K562 (cell line): ENCODE measurements around the gene CARMIL1. TPM values are rescaled to one million over a fixed set of nuclear protein-coding genes. Genes with fewer than 3 reads are reported as not detected.

ENCODE experiments used
- ATAC-seq: fragments of 200-7000 bp; cut with Tn5 transposase; 3 replicates; pipeline ENCODE4 v1.9.1; 2020; ENCODE audit warnings: moderate library complexity
- BruUV-seq: library from RNA; stranded (reverse); fragments of 400-500 nt; replicated peaks from 2 replicates; lab custom pipeline; 2021; lab: Mats Ljungman, UMichigan
- CTCF ChIA-PET: fragments of 300-600 bp; formaldehyde crosslinking; extraction: SDS; loops from one replicate; lab custom pipeline; 2021; ENCODE audit warnings: low intra/inter-chr PET ratio; lab: Yijun Ruan, JAX
- POLR2A ChIA-PET: fragments of 300-600, 350-650 bp; sonication (Branson Sonifier 250); formaldehyde crosslinking; extraction: SDS; loops from one replicate; lab custom pipeline; 2021; ENCODE audit warnings: antibody characterized with exemption, inconsistent platforms; lab: Yijun Ruan, JAX
- DNase-seq, 4 experiments: peaks; one replicate each; pipeline versions ENCODE4 v3.0.0 to v3.0.0-alpha.2; 2011 to 2018; ENCODE audit warnings: low spot score in 3 of 4, mixed read lengths in 3 of 4; ENCODE audit errors: extremely low read depth in 1 of 4
- FAIRE-seq: peaks from 2 replicates; lab custom pipeline; 2011; peaks lifted over from hg19 to GRCh38; lab: Jason Lieb, UNC
- H2AFZ ChIP-seq: 2 replicates; pipeline ENCODE4 v1.6.0; 2011; ENCODE audit warnings: low read depth, low read length, control low read depth, inconsistent platforms
- H3K27ac ChIP-seq: fragments of 200-600 bp; 3 replicates; pipeline ENCODE4 v1.8.0; 2011; ENCODE audit warnings: low read depth, mild to moderate bottlenecking, control low read depth, inconsistent platforms, low read length, moderate library complexity, mixed read lengths; ENCODE audit errors: extremely low read depth
- H3K27me3 ChIP-seq, 2 experiments: fragments of 300-600 bp in 1 of 2; 2 replicates in 1 of 2; 3 replicates in 1 of 2; pipeline versions ENCODE4 v1.6.0 to v1.8.0; 2011; ENCODE audit warnings: inconsistent platforms in 2 of 2, low read length in 2 of 2, mild to moderate bottlenecking in 1 of 2, mixed read lengths in 1 of 2, moderate library complexity in 1 of 2; ENCODE audit not compliant: control insufficient read depth in 2 of 2, insufficient read depth in 2 of 2
- H3K36me3 ChIP-seq: fragments of 300-600 bp; 3 replicates; pipeline ENCODE4 v1.8.0; 2011; ENCODE audit warnings: mild to moderate bottlenecking, low read length, inconsistent platforms; ENCODE audit not compliant: control insufficient read depth, insufficient read depth
- H3K4me1 ChIP-seq, 2 experiments: fragments of 200-600 bp in 1 of 2; replicated peaks in 1 of 2; 2 replicates in 1 of 2; 3 replicates in 1 of 2; pipeline versions ENCODE4 v1.5.1 to v1.8.0; 2011; ENCODE audit warnings: inconsistent platforms in 2 of 2, low read length in 2 of 2, mild to moderate bottlenecking in 1 of 2, mixed read lengths in 1 of 2, moderate library complexity in 1 of 2; ENCODE audit not compliant: control insufficient read depth in 2 of 2, insufficient read depth in 2 of 2
- H3K4me2 ChIP-seq: 2 replicates; pipeline ENCODE4 v1.6.1; 2011; ENCODE audit warnings: low read length, control low read depth, inconsistent platforms, mixed read lengths; ENCODE audit not compliant: insufficient read depth
- H3K4me3 ChIP-seq: fragments of 200-600 bp; sonication (generic), shearing (Covaris generic); 2 replicates; pipeline ENCODE4 v1.5.1; 2016; ENCODE audit warnings: control low read depth, inconsistent platforms
- H3K79me2 ChIP-seq: fragments of 200-600 bp; 3 replicates; pipeline ENCODE4 v1.8.0; 2011; ENCODE audit warnings: low read length, inconsistent platforms; ENCODE audit not compliant: control insufficient read depth, insufficient read depth
- H3K9ac ChIP-seq, 2 experiments: 2 replicates each; pipeline versions ENCODE4 v1.6.0 to v1.6.1; 2011; ENCODE audit warnings: low read depth in 2 of 2, low read length in 2 of 2, control low read depth in 1 of 2, inconsistent platforms in 1 of 2, mild to moderate bottlenecking in 1 of 2, mixed read lengths in 1 of 2; ENCODE audit not compliant: insufficient read depth in 1 of 2
- H3K9me1 ChIP-seq: one replicate; pipeline ENCODE4 v1.6.0; 2011; ENCODE audit warnings: inconsistent platforms, mild to moderate bottlenecking, low read length, moderate library complexity; ENCODE audit not compliant: control insufficient read depth, insufficient read depth
- H3K9me3 ChIP-seq: replicated peaks from 2 replicates; pipeline ENCODE4 v1.5.1; 2011; ENCODE audit warnings: low read depth, low read length, inconsistent platforms; ENCODE audit not compliant: control insufficient read depth, insufficient read depth
- H4K20me1 ChIP-seq: replicated peaks from 2 replicates; pipeline ENCODE4 v1.6.1; 2011; ENCODE audit warnings: low read length, inconsistent platforms, mixed read lengths; ENCODE audit not compliant: control insufficient read depth, insufficient read depth
- BCOR ChIP-seq: fragments of 450-650 bp; IDR thresholded peaks from 2 replicates; pipeline ENCODE4 v1.6.1; 2016
- HDAC1 ChIP-seq, 2 experiments: fragments of 450-650 bp; IDR thresholded peaks; 2 replicates each; pipeline ENCODE4 v1.6.1; 2016 to 2017; ENCODE audit warnings: inconsistent platforms in 1 of 2, mild to moderate bottlenecking in 1 of 2, moderate library complexity in 1 of 2
- JUN ChIP-seq, 2 experiments: sonication (generic) in 1 of 2; formaldehyde crosslinking in 1 of 2; IDR thresholded peaks; 2 replicates each; pipeline versions ENCODE4 v1.6.1 to v1.8.0; 2012 to 2022; ENCODE audit warnings: borderline replicate concordance in 2 of 2, mild to moderate bottlenecking in 2 of 2, improper control_type of control experiment in 1 of 2, low read depth in 1 of 2, low read length in 1 of 2, missing genetic modification reagents in 1 of 2
- MEF2D ChIP-seq: conservative IDR thresholded peaks from 2 replicates; pipeline ENCODE4 v1.6.1; 2016; ENCODE audit warnings: low read depth, missing genetic modification characterization, missing compliant biosample characterization
- MXI1 ChIP-seq: IDR thresholded peaks from 2 replicates; pipeline ENCODE4 v1.6.1; 2011; ENCODE audit warnings: low read depth, mild to moderate bottlenecking, improper control_type of control experiment, low read length
- PYGO2 ChIP-seq: fragments of 450-650 bp; IDR thresholded peaks from 2 replicates; pipeline ENCODE4 v1.6.1; 2016; ENCODE audit warnings: mild to moderate bottlenecking, missing genetic modification characterization, moderate library complexity, missing compliant biosample characterization
- RBFOX2 ChIP-seq: fragments of 200-400 bp; formaldehyde crosslinking; IDR thresholded peaks from 2 replicates; pipeline ENCODE4 v1.6.1; 2017; ENCODE audit warnings: low read depth, mild to moderate bottlenecking, low read length, moderate library complexity
- SMAD1 ChIP-seq: fragments of 150-350 bp; IDR thresholded peaks from 2 replicates; pipeline ENCODE4 v1.6.1; 2014; ENCODE audit warnings: low read length, low read depth; ENCODE audit not compliant: partially characterized antibody
- TAF15 ChIP-seq: fragments of 200-400 bp; formaldehyde crosslinking; IDR thresholded peaks from 2 replicates; pipeline ENCODE4 v1.6.1; 2017; ENCODE audit warnings: mild to moderate bottlenecking, low read depth, low read length, moderate library complexity
- TGIF2 ChIP-seq: sonication (generic); formaldehyde crosslinking; IDR thresholded peaks from 2 replicates; pipeline ENCODE4 v1.8.1; 2022; ENCODE audit warnings: mild to moderate bottlenecking, missing genetic modification reagents, moderate library complexity
- ZFP36 ChIP-seq: fragments of 150-350 bp; IDR thresholded peaks from 2 replicates; pipeline ENCODE4 v1.6.1; 2018; ENCODE audit warnings: low read length, low read depth; ENCODE audit not compliant: partially characterized antibody
- ZNF76 ChIP-seq: fragments of 250-450 bp; sonication (Bioruptor Pico); IDR thresholded peaks from 2 replicates; pipeline ENCODE4 v1.4.0; 2020; ENCODE audit warnings: mild to moderate bottlenecking, moderate library complexity, borderline replicate concordance
- WGBS: fragments of 100-300 bp; shearing (Covaris generic); methylation state at CpG from one replicate; pipeline ENCODE4 v1.1.6; 2016; ENCODE audit warnings: low coverage, mixed read lengths; ENCODE audit not compliant: insufficient coverage; ENCODE audit errors: missing lambda C conversion rate; 5-methylcytosine and 5-hydroxymethylcytosine counted together
- in situ Hi-C: fragments of 300-500 bp; cut with MboI; formaldehyde crosslinking; loops from 4 replicates; pipeline ENCODE4 v1.15.0; 2018; ENCODE audit warnings: inconsistent platforms, mixed read lengths
- intact Hi-C: fragments of 100-400 bp; cut with micrococcal nuclease; formaldehyde crosslinking; loops from 2 replicates; pipeline ENCODE4 v1.14.2; 2022
- polyA plus RNA-seq, 8 experiments: library from polyadenylated mRNA; depleted of rRNA in 4 of 8; stranded (reverse) in 5 of 8; unstranded in 3 of 8; fragments of >200 nt; fragmentation: Nextera tagmentation in 2 of 8; fragmentation: Illumina TruSeq in 1 of 8; extraction: Ambion mirVana in 2 of 8; extraction: Trizol in 1 of 8; gene quantifications; 2 replicates each; pipeline versions ENCODE4 v1.2.1 to v1.2.3, GENCODE V29; 2011 to 2014; ENCODE audit warnings: inconsistent platforms in 1 of 8, missing spikeins in 1 of 8
- total RNA-seq, 7 experiments: library from RNA; depleted of rRNA in 6 of 7; stranded (reverse); fragments of >200 nt in 6 of 7; fragmentation: Illumina TruSeq in 2 of 7; extraction: Trizol in 2 of 7; gene quantifications; 2 replicates each; pipeline versions ENCODE4 v1.2.1 to v1.2.3, GENCODE V29; 2011 to 2021; ENCODE audit warnings: low replicate concordance in 1 of 7
- TF ChIP-seq, protein P1 (sequence below): fragments of 450-650 bp; IDR thresholded peaks from 2 replicates; pipeline ENCODE4 v1.6.1; 2017; ENCODE audit warnings: antibody characterized with exemption
- TF ChIP-seq, protein P2 (sequence below): fragments of 200-400 bp; formaldehyde crosslinking; IDR thresholded peaks from 2 replicates; pipeline ENCODE4 v1.6.1; 2017; ENCODE audit warnings: mild to moderate bottlenecking, low read depth, low read length, moderate library complexity

The CARMIL1 gene
- total and polyA plus RNA-seq, 9 of the 15 experiments (the other 6 are each of a cell fraction or from before 2014, with no cell fraction given), result 0.04 to 0.32 (median 0.10) TPM; not detected in 1

DNA sequence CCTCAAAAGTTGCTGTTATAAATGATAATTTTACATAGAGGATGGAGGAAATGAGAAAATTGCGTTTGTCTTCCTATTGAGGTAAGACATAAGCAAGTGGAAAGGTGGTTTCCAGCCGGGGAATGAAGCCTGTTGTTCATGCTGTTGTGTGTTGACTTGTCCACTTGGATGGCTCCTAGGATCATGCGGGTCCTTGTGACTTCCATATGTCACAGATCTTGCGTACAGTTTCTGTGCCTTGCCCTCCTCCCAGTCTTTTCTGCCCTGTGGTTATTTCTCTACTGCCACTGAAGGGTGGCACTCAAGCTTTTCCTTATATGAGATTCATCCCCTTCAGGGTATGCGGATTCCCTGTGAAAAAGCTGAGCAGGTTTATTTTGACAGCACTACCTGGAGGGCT is 116.6 kb downstream of the CARMIL1 start:
- H3K4me2 ChIP-seq, result no peak overlapping the region
- CTCF ChIA-PET, result no interaction called here
- BruUV-seq, result no TSS peak

More for the DNA sequence above, 116.6 kb downstream of the CARMIL1 start:
- in situ Hi-C loops, result no loop called here
- Histone ChIP-seq H3K27me3 (0 out of 5 replicates have a peak, but pooled peaks cover 0 to 2% of the 10 kb centered on the region in 2 experiments), H3K27ac (no peak overlapping the region), H3K36me3 (no peaks in the 10 kb centered on the region), H3K9me1 (no peaks in the 10 kb centered on the region), H3K4me3 (no peak overlapping the region), H3K9ac (no peak overlapping the region), H3K9me3 (no peaks in the 10 kb centered on the region), H3K4me1 (no peaks in the 10 kb centered on the region), H3K79me2 (no peaks in the 10 kb centered on the region), H4K20me1 (no peaks in the 10 kb centered on the region), H2AFZ (no peak overlapping the region)
- no peak for DNase-seq
- 0% methylated on average over 5 of the region's 5 CpGs for WGBS
- FAIRE-seq, result no peak
- POLR2A ChIA-PET, result no interaction called here
- intact Hi-C loops, result no loop called here
- ATAC-seq, result no peak
- TF ChIP-seq MEF2D (tag) (no peak), ZNF76 (CRISPR knock-in tag) (no peak), PYGO2 (tag) (no peak), TGIF2 (CRISPR knock-in tag) (no peak), SMAD1 (no peak), BCOR (no peak), ZFP36 (no peak), RBFOX2 (no peak), HDAC1 (IDR thresholded peaks at IDR 0.05) (no peak), TAF15 (no peak), MXI1 (no peak), JUN (IDR thresholded peaks at IDR 0.05; ENCODE audit: borderline replicate concordance, low read depth, low read length) (no peak), JUN (CRISPR knock-in tag; IDR thresholded peaks at IDR 0.05; ENCODE audit: borderline replicate concordance) (no peak)
- TF ChIP-seq, protein P1, sequence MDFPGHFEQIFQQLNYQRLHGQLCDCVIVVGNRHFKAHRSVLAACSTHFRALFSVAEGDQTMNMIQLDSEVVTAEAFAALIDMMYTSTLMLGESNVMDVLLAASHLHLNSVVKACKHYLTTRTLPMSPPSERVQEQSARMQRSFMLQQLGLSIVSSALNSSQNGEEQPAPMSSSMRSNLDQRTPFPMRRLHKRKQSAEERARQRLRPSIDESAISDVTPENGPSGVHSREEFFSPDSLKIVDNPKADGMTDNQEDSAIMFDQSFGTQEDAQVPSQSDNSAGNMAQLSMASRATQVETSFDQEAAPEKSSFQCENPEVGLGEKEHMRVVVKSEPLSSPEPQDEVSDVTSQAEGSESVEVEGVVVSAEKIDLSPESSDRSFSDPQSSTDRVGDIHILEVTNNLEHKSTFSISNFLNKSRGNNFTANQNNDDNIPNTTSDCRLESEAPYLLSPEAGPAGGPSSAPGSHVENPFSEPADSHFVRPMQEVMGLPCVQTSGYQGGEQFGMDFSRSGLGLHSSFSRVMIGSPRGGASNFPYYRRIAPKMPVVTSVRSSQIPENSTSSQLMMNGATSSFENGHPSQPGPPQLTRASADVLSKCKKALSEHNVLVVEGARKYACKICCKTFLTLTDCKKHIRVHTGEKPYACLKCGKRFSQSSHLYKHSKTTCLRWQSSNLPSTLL, result no peak
- TF ChIP-seq, protein P2, sequence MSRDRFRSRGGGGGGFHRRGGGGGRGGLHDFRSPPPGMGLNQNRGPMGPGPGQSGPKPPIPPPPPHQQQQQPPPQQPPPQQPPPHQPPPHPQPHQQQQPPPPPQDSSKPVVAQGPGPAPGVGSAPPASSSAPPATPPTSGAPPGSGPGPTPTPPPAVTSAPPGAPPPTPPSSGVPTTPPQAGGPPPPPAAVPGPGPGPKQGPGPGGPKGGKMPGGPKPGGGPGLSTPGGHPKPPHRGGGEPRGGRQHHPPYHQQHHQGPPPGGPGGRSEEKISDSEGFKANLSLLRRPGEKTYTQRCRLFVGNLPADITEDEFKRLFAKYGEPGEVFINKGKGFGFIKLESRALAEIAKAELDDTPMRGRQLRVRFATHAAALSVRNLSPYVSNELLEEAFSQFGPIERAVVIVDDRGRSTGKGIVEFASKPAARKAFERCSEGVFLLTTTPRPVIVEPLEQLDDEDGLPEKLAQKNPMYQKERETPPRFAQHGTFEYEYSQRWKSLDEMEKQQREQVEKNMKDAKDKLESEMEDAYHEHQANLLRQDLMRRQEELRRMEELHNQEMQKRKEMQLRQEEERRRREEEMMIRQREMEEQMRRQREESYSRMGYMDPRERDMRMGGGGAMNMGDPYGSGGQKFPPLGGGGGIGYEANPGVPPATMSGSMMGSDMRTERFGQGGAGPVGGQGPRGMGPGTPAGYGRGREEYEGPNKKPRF, result no peak
